BLaER1 (cell line): ENCODE measurements around the gene CDK1.
"Not testable (repeated sequence)": the region's sequence is repeated elsewhere in the genome, so short reads cannot be mapped to it uniquely, and the experiment has no call there.

Experiments
- H3K27ac ChIP-seq: shearing (Covaris generic); formaldehyde crosslinking; 2 replicates; pipeline ENCODE4 v1.8.1; 2022
- H3K27me3 ChIP-seq: shearing (Covaris generic); formaldehyde crosslinking; 2 replicates; pipeline ENCODE4 v1.8.1; 2022
- H3K36me3 ChIP-seq: shearing (Covaris generic); formaldehyde crosslinking; 2 replicates; pipeline ENCODE4 v1.8.1; 2022
- H3K4me1 ChIP-seq: shearing (Covaris generic); formaldehyde crosslinking; 2 replicates; pipeline ENCODE4 v1.8.1; 2022
- H3K4me2 ChIP-seq: shearing (Covaris generic); formaldehyde crosslinking; 2 replicates; pipeline ENCODE4 v1.8.1; 2022
- H3K4me3 ChIP-seq: shearing (Covaris generic); formaldehyde crosslinking; 2 replicates; pipeline ENCODE4 v1.8.1; 2022
- H3K9ac ChIP-seq: shearing (Covaris generic); formaldehyde crosslinking; 2 replicates; pipeline ENCODE4 v1.8.1; 2022
- H3K9me3 ChIP-seq: shearing (Covaris generic); formaldehyde crosslinking; 2 replicates; pipeline ENCODE4 v1.8.1; 2022
- H4K20me1 ChIP-seq: shearing (Covaris generic); formaldehyde crosslinking; 2 replicates; pipeline ENCODE4 v1.8.1; 2022
- Cebpa-rat ChIP-seq: shearing (Covaris generic); IDR thresholded peaks from 2 replicates; pipeline ENCODE4 v1.8.1; 2022

Gene CDK1

DNA sequence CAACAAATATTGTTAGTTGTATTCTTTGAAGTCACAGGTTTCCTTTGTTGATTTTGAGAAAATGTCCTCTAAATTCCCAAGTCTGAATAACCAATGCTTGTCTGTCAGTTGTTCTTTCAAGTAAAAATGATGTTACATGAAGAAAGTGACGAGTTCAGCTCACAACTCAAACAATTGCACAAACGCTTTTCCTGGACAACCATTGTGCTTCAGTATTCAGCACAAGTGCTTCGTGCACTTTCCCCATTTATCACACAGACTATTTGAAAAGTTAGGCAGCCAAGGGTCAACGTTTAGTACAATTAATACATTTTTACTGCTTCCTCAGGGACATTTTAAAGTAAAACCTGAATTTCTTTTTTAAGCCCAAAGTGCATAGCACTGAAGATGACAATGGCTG is 44.5 kb downstream of the CDK1 start:
- Histone ChIP-seq H3K9ac (no peak overlapping the region), H3K27ac (no peak overlapping the region), H3K27me3 (no peaks in the 10 kb centered on the region), H3K4me1 (peaks cover 6% of the 10 kb centered on the region; the same call in 1 of the 2 replicates), H3K36me3 (no peaks in the 10 kb centered on the region), H3K9me3 (no peaks in the 10 kb centered on the region), H3K4me3 (no peak overlapping the region), H3K4me2 (no peak overlapping the region), H4K20me1 (no peaks in the 10 kb centered on the region)
- TF ChIP-seq Cebpa-rat, result no peak

DNA sequence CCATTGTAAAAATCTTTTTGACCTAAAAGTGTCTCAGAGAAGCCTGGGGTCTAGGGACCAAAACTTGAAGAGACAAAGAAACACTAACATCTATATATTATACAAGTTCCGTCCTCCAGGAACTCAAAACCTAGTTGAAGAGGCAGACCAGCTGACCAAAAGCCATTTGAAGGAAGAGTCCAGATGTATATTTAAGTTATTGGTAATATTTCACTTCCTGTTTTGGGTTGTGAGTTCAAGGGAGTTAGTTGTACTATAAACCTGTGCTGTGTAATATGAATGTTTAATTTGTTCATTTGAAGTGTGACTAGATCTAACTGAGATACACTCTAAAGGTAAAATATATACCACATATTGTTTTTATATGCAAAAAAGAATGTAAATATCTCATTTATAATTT is 45.0 kb downstream of the CDK1 start:
- Histone ChIP-seq H3K27ac (no peak overlapping the region), H3K4me1 (peaks cover 11% of the 10 kb centered on the region; the same call in 1 of the 2 replicates), H3K4me3 (no peak overlapping the region), H3K4me2 (no peak overlapping the region), H3K36me3 (no peaks in the 10 kb centered on the region), H3K9ac (no peak overlapping the region), H4K20me1 (no peaks in the 10 kb centered on the region), H3K27me3 (no peaks in the 10 kb centered on the region), H3K9me3 (no peaks in the 10 kb centered on the region)
- no peak for TF ChIP-seq Cebpa-rat

DNA sequence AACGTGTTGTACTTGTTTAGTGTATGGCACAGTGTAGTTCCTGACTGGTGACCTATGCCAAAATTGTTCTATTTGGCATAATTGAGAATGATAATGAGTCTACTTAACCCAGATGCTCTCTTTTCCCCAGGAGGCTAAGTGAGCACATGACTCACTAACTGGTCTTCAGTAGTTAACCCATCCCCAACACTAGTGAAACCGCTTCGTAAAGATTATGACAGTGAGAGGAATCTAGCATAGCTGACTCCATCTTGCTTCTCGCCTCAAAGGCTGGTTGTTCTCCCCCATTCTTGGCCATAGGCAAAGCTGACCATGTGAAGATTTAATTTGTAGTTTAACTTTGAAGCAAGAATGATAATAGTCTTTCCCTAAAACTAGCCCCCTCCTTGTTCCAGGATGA is 47.2 kb downstream of the CDK1 start:
- Histone ChIP-seq H3K27me3 (no peaks in the 10 kb centered on the region), H3K36me3 (no peaks in the 10 kb centered on the region), H3K4me2 (no peak overlapping the region), H3K9me3 (no peaks in the 10 kb centered on the region), H4K20me1 (no peaks in the 10 kb centered on the region), H3K4me1 (peaks cover 8% of the 10 kb centered on the region; the same call in 1 of the 2 replicates), H3K9ac (no peak overlapping the region), H3K27ac (no peak overlapping the region), H3K4me3 (no peak overlapping the region)
- TF ChIP-seq Cebpa-rat, result no peak

DNA sequence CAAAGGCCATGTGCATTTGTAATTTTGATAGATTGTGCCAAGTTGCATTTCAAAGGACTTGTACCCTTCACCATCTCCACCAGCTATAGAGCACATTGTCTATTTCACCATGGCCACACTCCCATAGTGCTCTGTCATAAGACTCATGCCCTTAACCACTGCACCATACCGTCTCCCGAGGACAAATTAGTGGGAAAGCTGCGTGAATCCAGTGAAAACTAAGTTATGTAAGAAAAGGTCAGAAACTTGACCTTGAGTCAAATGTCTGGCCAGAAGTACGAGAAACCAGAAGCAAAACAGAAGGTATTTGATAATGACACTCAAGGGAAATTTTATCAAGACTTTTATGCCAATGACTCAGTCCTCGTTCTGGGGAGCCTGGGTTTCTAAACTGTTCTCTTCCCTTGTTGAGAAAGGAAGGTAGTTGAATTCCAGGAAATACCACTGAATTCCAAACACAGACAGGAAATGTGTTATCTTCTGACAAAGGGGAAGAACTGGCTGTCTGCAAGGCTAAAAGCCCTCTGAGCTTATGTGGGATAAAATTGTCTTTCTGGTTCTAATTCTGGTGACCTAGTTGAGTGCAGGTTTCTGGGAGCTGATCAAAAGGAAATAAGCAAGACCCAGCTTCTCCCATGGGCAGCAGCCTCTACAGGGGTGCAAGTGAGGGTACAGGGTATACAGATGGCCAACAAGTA is 49.7 kb downstream of the CDK1 start:
- peaks cover 8% of the 10 kb centered on the region; the same call in 1 of the 2 replicates for H3K4me1 ChIP-seq
- no peak overlapping the region for H3K27ac ChIP-seq
- no peaks in the 10 kb centered on the region for H3K36me3 ChIP-seq
- H4K20me1 ChIP-seq, result no peaks in the 10 kb centered on the region
- TF ChIP-seq Cebpa-rat, result no peak
- no peaks in the 10 kb centered on the region for H3K9me3 ChIP-seq
- no peaks in the 10 kb centered on the region for H3K27me3 ChIP-seq
- H3K4me2 ChIP-seq, result peak overlapping the region; percentile 9; the same call in 1 of the 2 replicates
- no peak overlapping the region for H3K4me3 ChIP-seq
- H3K9ac ChIP-seq, result no peak overlapping the region

- Histone ChIP-seq H3K4me1 (peaks cover 8% of the 10 kb centered on the region; the same call in 1 of the 2 replicates), H3K9me3 (no peaks in the 10 kb centered on the region), H3K27ac (no peak overlapping the region), H4K20me1 (no peaks in the 10 kb centered on the region), H3K9ac (no peak overlapping the region), H3K36me3 (no peaks in the 10 kb centered on the region), H3K4me3 (no peak overlapping the region), H3K4me2 (peak overlapping the region; percentile 9; the same call in 1 of the 2 replicates), H3K27me3 (no peaks in the 10 kb centered on the region)
- TF ChIP-seq Cebpa-rat, result no peak
Measured at GRCh38 chr10:60828489-60828852, 50.2 kb downstream of the CDK1 start.

- not testable (repeated sequence) for H3K9me3 ChIP-seq, H3K27me3 ChIP-seq, H3K36me3 ChIP-seq, H3K4me2 ChIP-seq, H3K4me1 ChIP-seq, H4K20me1 ChIP-seq, H3K4me3 ChIP-seq, H3K9ac ChIP-seq, H3K27ac ChIP-seq
Measured at GRCh38 chr10:60832136-60832535, 53.9 kb downstream of the CDK1 start.

- H3K4me2 ChIP-seq, result no peak overlapping the region
- no peak overlapping the region for H3K27ac ChIP-seq
- no peaks in the 10 kb centered on the region for H3K27me3 ChIP-seq
- H3K4me3 ChIP-seq, result no peak overlapping the region
- no peaks in the 10 kb centered on the region for H3K9me3 ChIP-seq
- no peaks in the 10 kb centered on the region for H3K36me3 ChIP-seq
- TF ChIP-seq Cebpa-rat, result no peak
- no peaks in the 10 kb centered on the region for H3K4me1 ChIP-seq
- no peaks in the 10 kb centered on the region for H4K20me1 ChIP-seq
- no peak overlapping the region for H3K9ac ChIP-seq
Measured at GRCh38 chr10:60834401-60834800, 56.1 kb downstream of the CDK1 start.

DNA sequence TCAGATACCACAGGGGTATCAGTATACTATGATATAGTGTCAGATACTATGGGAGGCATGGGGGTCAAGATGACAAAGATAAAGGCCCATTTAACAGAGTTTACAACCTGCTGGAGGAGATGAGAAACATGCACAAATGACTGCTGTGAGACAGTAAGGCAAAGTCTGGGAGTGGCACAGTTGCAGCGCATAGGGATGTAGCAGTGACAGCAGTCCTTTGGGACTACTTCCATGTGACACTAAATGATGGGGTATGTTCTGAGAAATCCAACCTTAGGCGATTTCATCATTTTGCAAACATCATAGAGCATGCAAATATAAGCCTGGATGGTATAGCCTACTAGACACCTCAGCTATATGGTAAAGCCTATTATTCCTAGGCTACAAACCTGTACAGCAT is 56.8 kb downstream of the CDK1 start:
- Histone ChIP-seq H3K27me3 (no peaks in the 10 kb centered on the region), H3K9ac (no peak overlapping the region), H3K9me3 (no peaks in the 10 kb centered on the region), H3K4me3 (no peak overlapping the region), H4K20me1 (no peaks in the 10 kb centered on the region), H3K27ac (no peak overlapping the region), H3K4me2 (no peak overlapping the region), H3K36me3 (no peaks in the 10 kb centered on the region), H3K4me1 (no peaks in the 10 kb centered on the region)
- no peak for TF ChIP-seq Cebpa-rat

DNA sequence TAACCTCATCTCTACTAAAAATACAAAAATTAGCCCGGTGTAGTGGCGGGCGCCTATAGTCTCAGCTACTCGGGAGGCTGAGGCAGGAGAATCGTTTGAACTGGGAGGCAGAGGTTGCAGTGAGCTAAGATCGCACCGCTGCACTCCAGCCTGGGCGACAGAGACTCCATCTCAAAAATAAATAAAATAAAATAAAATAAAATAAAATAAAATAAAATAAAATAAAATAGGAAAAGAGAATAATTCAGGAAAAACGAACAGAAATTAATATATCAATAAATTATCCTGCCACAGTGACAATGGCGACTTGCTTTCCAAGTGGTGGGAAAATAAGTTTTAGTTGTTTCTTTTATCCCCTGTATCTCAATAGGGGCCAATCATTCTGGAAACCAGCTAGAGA is 62.9 kb downstream of the CDK1 start:
- H4K20me1 ChIP-seq, H3K9ac ChIP-seq, H3K4me1 ChIP-seq, H3K36me3 ChIP-seq, H3K4me2 ChIP-seq, H3K27me3 ChIP-seq, H3K4me3 ChIP-seq, H3K27ac ChIP-seq, H3K9me3 ChIP-seq: not testable (repeated sequence)

GRCh38 chr10:60842694-60843093 is 64.4 kb downstream of the CDK1 start:
- H3K4me2 ChIP-seq, result no peak overlapping the region
- no peaks in the 10 kb centered on the region for H3K9me3 ChIP-seq
- H3K27ac ChIP-seq, result no peak overlapping the region

More at GRCh38 chr10:60842694-60843093, 64.4 kb downstream of the CDK1 start:
- Histone ChIP-seq H3K27me3 (no peaks in the 10 kb centered on the region), H3K9ac (no peak overlapping the region), H3K4me3 (no peak overlapping the region), H3K36me3 (no peaks in the 10 kb centered on the region), H3K4me1 (no peaks in the 10 kb centered on the region), H4K20me1 (no peaks in the 10 kb centered on the region)
- no peak for TF ChIP-seq Cebpa-rat
